H1 (cell line): ENCODE data around the gene ERCC6L.

Source experiments
- ATF3 ChIP-seq: IDR thresholded peaks from 2 replicates; pipeline ENCODE4 v1.6.1; 2011; ENCODE audit warnings: low read depth, mild to moderate bottlenecking, low read length; ENCODE audit not compliant: insufficient read depth
- CTCF ChIP-seq, 3 experiments: IDR thresholded peaks; 1 replicate in 2 of 3; 2 replicates in 1 of 3; pipeline versions ENCODE4 v1.5.1 to v1.6.1; 2011; ENCODE audit warnings: low read length in 3 of 3, mild to moderate bottlenecking in 3 of 3, inconsistent platforms in 2 of 3, low read depth in 1 of 3, moderate library complexity in 1 of 3; ENCODE audit not compliant: insufficient read depth in 1 of 3; ENCODE audit errors: control extremely low read depth in 1 of 3
- E2F6 ChIP-seq: IDR thresholded peaks from 2 replicates; pipeline ENCODE4 v1.6.1; 2012; ENCODE audit warnings: inconsistent platforms
- EZH2 ChIP-seq: fragments of 200-600 bp; sonication (generic); IDR thresholded peaks from 2 replicates; pipeline ENCODE4 v1.7.1; 2012; ENCODE audit warnings: low read depth, mild to moderate bottlenecking, moderate library complexity, low read length, inconsistent platforms; ENCODE audit not compliant: severe bottlenecking
- FOSL1 ChIP-seq: IDR thresholded peaks from 2 replicates; pipeline ENCODE4 v1.6.1; 2011; ENCODE audit warnings: mild to moderate bottlenecking, low read depth, low read length, moderate library complexity; ENCODE audit not compliant: insufficient read depth
- HDAC2 ChIP-seq, 2 experiments: fragments of 300-600 bp in 1 of 2; sonication (generic) in 1 of 2; IDR thresholded peaks; 2 replicates each; pipeline ENCODE4 v1.6.1; 2011 to 2012; ENCODE audit warnings: low read depth in 2 of 2, low read length in 2 of 2, mild to moderate bottlenecking in 2 of 2, moderate library complexity in 2 of 2, borderline replicate concordance in 1 of 2, inconsistent platforms in 1 of 2
- JUN ChIP-seq: IDR thresholded peaks from 2 replicates; pipeline ENCODE4 v1.6.1; 2011; ENCODE audit warnings: low read depth, mild to moderate bottlenecking, improper control_type of control experiment, low read length
- KDM4A ChIP-seq: IDR thresholded peaks from one replicate; pipeline ENCODE4 v1.7.1; 2012; ENCODE audit warnings: low read depth, mild to moderate bottlenecking, moderate library complexity, low read length, inconsistent platforms; ENCODE audit not compliant: severe bottlenecking
- MAX ChIP-seq: IDR thresholded peaks from 2 replicates; pipeline ENCODE4 v1.6.1; 2012; ENCODE audit warnings: inconsistent platforms
- POLR2A ChIP-seq, 2 experiments: IDR thresholded peaks; 1 replicate in 1 of 2; 2 replicates in 1 of 2; pipeline ENCODE4 v1.6.1; 2011; ENCODE audit warnings: low read depth in 2 of 2, low read length in 2 of 2, mild to moderate bottlenecking in 2 of 2; ENCODE audit errors: control extremely low read depth in 1 of 2
- RXRA ChIP-seq: IDR thresholded peaks from 2 replicates; pipeline ENCODE4 v1.6.1; 2011; ENCODE audit warnings: low read depth, mild to moderate bottlenecking, low read length, moderate library complexity; ENCODE audit not compliant: insufficient read depth
- SUZ12 ChIP-seq: fragments of 200-600 bp; sonication (generic); IDR thresholded peaks from 2 replicates; pipeline ENCODE4 v1.6.1; 2012; ENCODE audit warnings: mild to moderate bottlenecking, inconsistent platforms, low read length, moderate library complexity, mixed read lengths
- TAF1 ChIP-seq: IDR thresholded peaks from 2 replicates; pipeline ENCODE4 v1.6.1; 2011; ENCODE audit warnings: mild to moderate bottlenecking, low read depth, low read length

- TF ChIP-seq RXRA (no peak), CTCF (IDR thresholded peaks at IDR 0.05; ENCODE audit: control extremely low read depth in 1 of 3, insufficient read depth in 1 of 3, low read depth in 1 of 3, low read length in 3 of 3) (no peak), ATF3 (no peak), EZH2 (no peak), MAX (no peak), POLR2A (IDR thresholded peaks at IDR 0.05; ENCODE audit: control extremely low read depth in 1 of 2, low read depth in 2 of 2, low read length in 2 of 2) (no peak), TAF1 (no peak), SUZ12 (no peak), FOSL1 (no peak), JUN (no peak), KDM4A (no peak), HDAC2 (IDR thresholded peaks at IDR 0.05; ENCODE audit: borderline replicate concordance in 1 of 2, low read depth in 2 of 2, low read length in 2 of 2) (no peak), E2F6 (no peak)
Measured at GRCh38 chrX:72182924-72183323, 55.9 kb downstream of the ERCC6L start.
